ENCODE data around the gene LRRC53. TPM values are rescaled to one million over a fixed set of nuclear protein-coding genes. Genes with fewer than 3 reads are reported as not detected.

LRRC53 gene
- total and polyA plus RNA-seq, 5 donors from 2014 or later = not detected

DNA sequence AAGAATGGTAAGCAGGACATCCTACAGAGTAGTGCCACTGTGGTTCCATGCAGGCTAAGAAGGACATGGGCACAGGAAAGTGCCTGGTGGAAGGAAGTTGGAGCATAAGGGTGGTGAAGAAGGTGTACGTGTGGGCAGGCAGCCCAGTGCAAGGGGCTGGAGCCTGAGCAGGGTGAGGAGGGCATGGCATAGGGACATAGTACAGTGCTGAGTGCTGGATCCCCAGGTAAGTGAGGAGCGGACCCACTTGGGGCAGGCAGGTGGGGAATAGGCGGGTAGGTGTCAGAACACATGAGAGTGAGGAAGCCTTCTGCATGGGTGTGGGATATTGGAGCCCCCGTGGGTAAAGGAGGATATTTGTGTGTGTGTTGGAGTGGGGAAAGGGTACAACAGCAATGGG, 15.7 kb upstream of the LRRC53 start:
- Mint-ChIP-seq H3K9me3 (peaks cover 0 to 2% (median 0%) of the 10 kb centered on the region in 7 donors), H3K36me3 (no peaks in the 10 kb centered on the region), H3K4me1 (no peaks in the 10 kb centered on the region), H3K27ac (peak overlapping the region in 1 of 3 donors; percentile 41), H3K27me3 (no peaks in the 10 kb centered on the region), H3K4me3 (no peak overlapping the region)
- Histone ChIP-seq H3K36me3 (ENCODE audit: control insufficient read depth, insufficient read depth, low read length) (no peaks in the 10 kb centered on the region), H3K9me3 (ENCODE audit: control insufficient read depth in 2 of 2, low read length in 2 of 2) (no peaks in the 10 kb centered on the region), H3K27me3 (ENCODE audit: control insufficient read depth, insufficient read depth, low read length) (no peaks in the 10 kb centered on the region), H3K4me3 (ENCODE audit: low read depth, low read length) (no peak overlapping the region), H3K4me1 (ENCODE audit: control insufficient read depth, insufficient read depth, low read length, poor library complexity, severe bottlenecking) (no peaks in the 10 kb centered on the region), H3K27ac (ENCODE audit: insufficient read depth, low read length, poor library complexity, severe bottlenecking) (no peak overlapping the region)
- DNase-seq = no peak
- ATAC-seq (ENCODE audit: low read depth in 2 of 2) = no peak

DNA sequence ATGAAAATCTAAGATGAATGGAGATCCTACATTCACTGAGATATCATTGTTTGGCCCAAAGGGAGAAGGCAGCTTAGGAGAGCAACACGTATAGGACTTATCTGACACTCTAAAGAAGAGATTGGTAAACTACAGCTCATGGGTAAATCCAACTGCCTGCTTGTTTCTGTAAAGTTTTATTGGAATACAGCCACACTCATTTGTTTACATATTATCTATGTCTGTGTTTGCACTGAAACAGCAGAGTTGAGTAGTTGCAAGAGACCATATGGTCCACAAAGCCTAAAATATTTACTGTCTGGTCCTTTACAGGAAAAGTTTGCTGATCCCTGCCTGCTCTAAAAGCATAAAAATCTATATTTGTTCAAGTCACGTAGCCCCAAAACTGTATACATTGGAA, 14.3 kb upstream of the LRRC53 start:
- Mint-ChIP-seq H3K4me1 (no peaks in the 10 kb centered on the region), H3K27ac (no peak overlapping the region)

DNA sequence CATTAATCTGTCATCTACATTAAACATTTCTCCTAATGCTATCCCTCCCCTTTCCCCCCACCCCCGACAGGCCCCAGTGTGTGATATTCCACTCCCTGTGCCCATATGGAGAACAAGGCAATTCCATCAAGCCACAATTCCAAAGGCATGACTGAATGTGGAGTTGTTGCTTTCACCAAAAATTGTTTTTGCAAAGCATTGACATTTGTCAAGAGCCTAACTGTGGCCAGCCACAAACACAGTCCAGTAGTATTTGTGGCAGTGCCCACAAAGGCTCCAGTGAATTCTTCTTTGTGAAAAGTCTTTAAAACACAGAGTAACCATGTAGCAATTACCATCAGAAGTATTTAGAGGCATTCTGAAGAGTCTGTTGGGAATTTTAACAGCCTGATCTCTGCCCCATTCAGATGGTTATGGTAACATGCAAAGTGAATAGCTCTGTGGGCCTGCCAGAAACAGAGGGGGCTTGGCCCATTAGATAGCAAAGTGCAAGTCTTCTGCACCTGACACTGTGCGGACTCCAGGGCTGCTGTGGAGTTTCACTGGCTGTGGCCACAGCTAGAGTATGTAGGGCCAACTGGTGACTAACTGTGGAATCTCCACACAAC, 11.6 kb upstream of the LRRC53 start:
- H3K27me3 ChIP-seq (ENCODE audit: control insufficient read depth, insufficient read depth, low read length) = no peaks in the 10 kb centered on the region
- H3K36me3 ChIP-seq (ENCODE audit: control insufficient read depth, insufficient read depth, low read length) = no peaks in the 10 kb centered on the region
- no peak overlapping the region for H3K27ac ChIP-seq (ENCODE audit: insufficient read depth, low read length, poor library complexity, severe bottlenecking)
- no peaks in the 10 kb centered on the region for H3K36me3 Mint-ChIP-seq
- no peak overlapping the region for H3K4me3 Mint-ChIP-seq
- no peak for ATAC-seq (ENCODE audit: low read depth in 2 of 2)
- no peak overlapping the region for H3K27ac Mint-ChIP-seq
- no peak overlapping the region for H3K4me3 ChIP-seq (ENCODE audit: low read depth, low read length)
- H3K9me3 ChIP-seq (ENCODE audit: control insufficient read depth in 2 of 2, low read length in 2 of 2) = no peaks in the 10 kb centered on the region
- no peak for DNase-seq
- no peaks in the 10 kb centered on the region for H3K4me1 ChIP-seq (ENCODE audit: control insufficient read depth, insufficient read depth, low read length, poor library complexity, severe bottlenecking)
- no peaks in the 10 kb centered on the region for H3K27me3 Mint-ChIP-seq
- H3K4me1 Mint-ChIP-seq = no peaks in the 10 kb centered on the region
- peaks cover 0 to 2% (median 0%) of the 10 kb centered on the region in 7 donors for H3K9me3 Mint-ChIP-seq

More for the DNA sequence above, 14.3 kb upstream of the LRRC53 start:
- Mint-ChIP-seq H3K27me3 (no peaks in the 10 kb centered on the region), H3K9me3 (peaks cover 0 to 1% (median 0%) of the 10 kb centered on the region in 7 donors), H3K4me3 (no peak overlapping the region), H3K36me3 (no peaks in the 10 kb centered on the region)
- no peak overlapping the region for H3K27ac ChIP-seq (ENCODE audit: insufficient read depth, low read length, poor library complexity, severe bottlenecking)
- H3K36me3 ChIP-seq (ENCODE audit: control insufficient read depth, insufficient read depth, low read length) = no peaks in the 10 kb centered on the region
- no peaks in the 10 kb centered on the region for H3K27me3 ChIP-seq (ENCODE audit: control insufficient read depth, insufficient read depth, low read length)
- no peak overlapping the region for H3K4me3 ChIP-seq (ENCODE audit: low read depth, low read length)
- ATAC-seq (ENCODE audit: low read depth in 2 of 2) (no peak), DNase-seq (no peak)
- no peaks in the 10 kb centered on the region for H3K9me3 ChIP-seq (ENCODE audit: control insufficient read depth in 2 of 2, low read length in 2 of 2)
- no peaks in the 10 kb centered on the region for H3K4me1 ChIP-seq (ENCODE audit: control insufficient read depth, insufficient read depth, low read length, poor library complexity, severe bottlenecking)

DNA sequence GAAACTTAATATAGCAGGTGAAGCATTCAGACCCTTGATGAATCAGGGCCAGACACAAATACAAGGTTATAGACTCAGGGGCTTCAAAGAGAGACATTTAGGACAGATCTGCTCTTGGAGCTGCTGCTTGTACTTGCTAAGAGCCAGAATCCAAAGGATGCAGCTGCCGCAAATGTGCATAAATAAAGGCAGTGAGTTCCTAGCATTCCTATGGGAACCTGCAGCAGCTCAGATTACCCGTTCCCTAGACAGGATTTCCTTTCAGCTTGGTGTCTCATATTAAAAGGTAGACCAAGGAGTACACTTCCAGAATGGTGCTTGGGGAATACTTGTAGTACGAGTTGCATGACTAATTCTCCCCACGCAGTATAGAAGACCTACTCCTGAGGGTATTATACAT, 9.7 kb upstream of the LRRC53 start:
- DNase-seq = no peak
- Mint-ChIP-seq H3K4me1 (no peaks in the 10 kb centered on the region), H3K36me3 (no peaks in the 10 kb centered on the region), H3K27ac (no peak overlapping the region), H3K27me3 (no peaks in the 10 kb centered on the region), H3K9me3 (peaks cover 0 to 2% (median 0%) of the 10 kb centered on the region in 7 donors), H3K4me3 (no peak overlapping the region)
- H3K36me3 ChIP-seq (ENCODE audit: control insufficient read depth, insufficient read depth, low read length) = no peaks in the 10 kb centered on the region
- H3K9me3 ChIP-seq (ENCODE audit: control insufficient read depth in 2 of 2, low read length in 2 of 2) = no peaks in the 10 kb centered on the region
- no peak for ATAC-seq (ENCODE audit: low read depth in 2 of 2)
- H3K27ac ChIP-seq (ENCODE audit: insufficient read depth, low read length, poor library complexity, severe bottlenecking) = no peak overlapping the region
- no peaks in the 10 kb centered on the region for H3K4me1 ChIP-seq (ENCODE audit: control insufficient read depth, insufficient read depth, low read length, poor library complexity, severe bottlenecking)
- H3K4me3 ChIP-seq (ENCODE audit: low read depth, low read length) = no peak overlapping the region
- H3K27me3 ChIP-seq (ENCODE audit: control insufficient read depth, insufficient read depth, low read length) = no peaks in the 10 kb centered on the region

DNA sequence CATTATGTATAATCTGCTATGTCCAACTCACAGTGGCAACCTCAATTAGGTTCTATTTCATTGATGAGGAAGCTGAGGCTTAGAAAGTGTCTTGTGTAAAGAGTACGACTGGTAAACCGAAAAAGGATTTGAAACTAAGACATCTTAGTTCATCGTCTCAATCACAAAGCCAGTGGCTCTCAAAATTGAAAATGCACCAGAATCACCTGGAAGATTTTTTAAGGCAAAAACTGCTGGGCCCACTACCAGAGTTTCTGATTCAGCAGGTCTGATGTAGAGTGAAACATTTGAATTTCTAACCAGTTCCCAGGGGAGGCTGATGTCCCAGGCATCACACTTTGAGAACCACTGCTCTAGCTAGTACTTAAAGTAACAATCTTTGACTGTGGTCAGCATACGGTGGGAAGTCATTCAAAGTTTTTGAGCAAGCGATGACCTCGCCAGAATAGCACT, 5.2 kb upstream of the LRRC53 start:
- no peaks in the 10 kb centered on the region for H3K9me3 ChIP-seq (ENCODE audit: control insufficient read depth in 2 of 2, low read length in 2 of 2)
- no peaks in the 10 kb centered on the region for H3K27me3 ChIP-seq (ENCODE audit: control insufficient read depth, insufficient read depth, low read length)
- H3K36me3 ChIP-seq (ENCODE audit: control insufficient read depth, insufficient read depth, low read length) = no peaks in the 10 kb centered on the region
- H3K36me3 Mint-ChIP-seq = no peaks in the 10 kb centered on the region
- H3K4me1 ChIP-seq (ENCODE audit: control insufficient read depth, insufficient read depth, low read length, poor library complexity, severe bottlenecking) = no peaks in the 10 kb centered on the region
- H3K9me3 Mint-ChIP-seq = peaks cover 0 to 4% (median 0%) of the 10 kb centered on the region in 7 donors
- H3K27ac ChIP-seq (ENCODE audit: insufficient read depth, low read length, poor library complexity, severe bottlenecking) = no peak overlapping the region
- no peaks in the 10 kb centered on the region for H3K27me3 Mint-ChIP-seq
- no peak overlapping the region for H3K4me3 ChIP-seq (ENCODE audit: low read depth, low read length)
- DNase-seq (no peak), ATAC-seq (ENCODE audit: low read depth in 2 of 2) (no peak)
- H3K27ac Mint-ChIP-seq = no peak overlapping the region
- no peaks in the 10 kb centered on the region for H3K4me1 Mint-ChIP-seq
- H3K4me3 Mint-ChIP-seq = no peak overlapping the region

- Mint-ChIP-seq H3K27me3 (no peaks in the 10 kb centered on the region), H3K36me3 (no peaks in the 10 kb centered on the region), H3K9me3 (peaks cover 0 to 2% (median 0%) of the 10 kb centered on the region in 7 donors), H3K4me1 (no peaks in the 10 kb centered on the region), H3K4me3 (no peak overlapping the region), H3K27ac (no peak overlapping the region)
- Histone ChIP-seq H3K4me1 (ENCODE audit: control insufficient read depth, insufficient read depth, low read length, poor library complexity, severe bottlenecking) (no peaks in the 10 kb centered on the region), H3K9me3 (ENCODE audit: control insufficient read depth in 2 of 2, low read length in 2 of 2) (no peaks in the 10 kb centered on the region), H3K27me3 (ENCODE audit: control insufficient read depth, insufficient read depth, low read length) (no peaks in the 10 kb centered on the region), H3K27ac (ENCODE audit: insufficient read depth, low read length, poor library complexity, severe bottlenecking) (no peak overlapping the region), H3K36me3 (ENCODE audit: control insufficient read depth, insufficient read depth, low read length) (no peaks in the 10 kb centered on the region), H3K4me3 (ENCODE audit: low read depth, low read length) (no peak overlapping the region)
- no peak for DNase-seq
- no peak for ATAC-seq (ENCODE audit: low read depth in 2 of 2)
These were observed 1.2 kb upstream of the LRRC53 start for GRCh38 chr1:74513411-74514300.

GRCh38 chr1:74508449-74508848, 4.0 kb downstream of the LRRC53 start:
- H3K27ac ChIP-seq (ENCODE audit: insufficient read depth, low read length, poor library complexity, severe bottlenecking) = no peak overlapping the region
- Mint-ChIP-seq H3K27ac (peak overlapping the region in 1 of 3 donors; percentile 83), H3K4me1 (no peaks in the 10 kb centered on the region), H3K9me3 (peaks cover 0 to 2% (median 0%) of the 10 kb centered on the region in 7 donors), H3K27me3 (no peaks in the 10 kb centered on the region), H3K36me3 (no peaks in the 10 kb centered on the region), H3K4me3 (no peak overlapping the region)
- no peaks in the 10 kb centered on the region for H3K36me3 ChIP-seq (ENCODE audit: control insufficient read depth, insufficient read depth, low read length)
- H3K9me3 ChIP-seq (ENCODE audit: control insufficient read depth in 2 of 2, low read length in 2 of 2) = no peaks in the 10 kb centered on the region
- H3K4me1 ChIP-seq (ENCODE audit: control insufficient read depth, insufficient read depth, low read length, poor library complexity, severe bottlenecking) = no peaks in the 10 kb centered on the region
- no peak for ATAC-seq (ENCODE audit: low read depth in 2 of 2)
- no peak overlapping the region for H3K4me3 ChIP-seq (ENCODE audit: low read depth, low read length)
- no peaks in the 10 kb centered on the region for H3K27me3 ChIP-seq (ENCODE audit: control insufficient read depth, insufficient read depth, low read length)
- no peak for DNase-seq

All from CD4-positive, CD25-positive, alpha-beta regulatory T cell (primary cell).